GM18907 (cell line): ENCODE measurements around the gene ANKRD9.

ENCODE experiments used
- ATAC-seq: cut with Tn5 transposase; IDR thresholded peaks from one replicate; pipeline ENCODE4 v1.9.1; 2021; ENCODE audit warnings: mild to moderate bottlenecking, moderate library complexity; ENCODE audit not compliant: unreplicated experiment

The ANKRD9 gene

DNA sequence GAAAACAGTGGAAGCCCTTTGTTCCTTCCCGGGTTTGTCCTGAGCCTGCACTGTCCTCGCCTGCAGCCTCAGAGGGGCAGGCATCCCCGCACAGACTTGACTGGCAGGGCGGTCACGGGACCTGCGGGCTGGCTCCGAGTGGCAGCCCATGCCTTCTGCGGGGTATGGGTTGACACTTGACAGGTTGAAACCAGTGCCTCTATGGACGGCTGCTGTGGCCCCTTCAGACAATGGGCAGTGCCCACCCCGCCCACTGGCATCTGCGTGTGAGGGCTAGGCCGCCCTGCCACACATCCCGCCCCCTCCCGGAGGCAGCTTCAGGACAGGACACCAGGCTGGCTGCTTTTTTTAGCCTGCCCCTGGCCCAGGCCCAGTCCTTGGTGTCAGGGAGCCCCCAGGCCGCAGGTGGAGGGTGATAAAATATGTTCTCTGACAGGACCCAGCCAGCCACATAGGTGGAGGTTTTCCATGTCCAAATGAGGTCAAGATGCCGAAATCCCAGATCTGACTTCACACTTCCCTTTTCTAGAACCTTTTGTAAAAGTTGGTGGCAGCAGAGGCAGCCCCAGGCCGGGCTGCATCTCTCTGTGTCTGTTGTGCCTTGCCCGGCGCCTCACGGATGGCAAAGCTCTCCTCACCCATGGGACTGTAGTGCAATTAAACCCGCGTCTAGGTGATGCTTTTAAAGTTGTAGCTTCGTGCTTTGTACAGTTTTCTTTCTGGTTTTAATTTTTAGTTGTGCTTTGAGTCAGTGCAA is 10.0 kb downstream of the ANKRD9 start:
- no peak for ATAC-seq

DNA sequence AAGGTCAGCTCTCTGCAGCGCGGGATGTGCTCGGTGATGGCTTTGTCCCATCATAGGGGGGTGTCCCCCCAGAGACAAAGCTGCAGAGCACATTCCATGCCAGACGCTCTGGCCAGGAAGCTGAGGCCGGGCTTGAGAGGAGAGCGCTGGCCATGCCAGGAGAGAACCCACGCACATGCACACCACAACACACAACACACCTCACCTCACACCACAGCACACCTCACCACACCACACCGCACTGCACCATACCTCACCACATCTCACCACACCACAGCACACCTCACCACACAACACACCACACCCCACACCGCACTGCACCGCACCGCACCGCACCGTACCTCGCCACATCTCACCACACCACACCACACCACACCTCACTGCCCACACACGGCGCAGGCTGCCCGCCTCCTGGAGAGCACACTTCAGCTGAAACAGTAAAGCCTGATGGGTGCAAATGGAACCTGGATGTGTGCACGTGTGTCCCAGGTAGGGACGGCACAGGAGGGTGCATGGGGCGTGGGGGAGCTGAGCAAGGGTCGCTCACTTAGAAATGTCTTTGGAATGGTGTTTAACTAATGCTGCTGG is 10.8 kb downstream of the ANKRD9 start:
- ATAC-seq, result no peak

DNA sequence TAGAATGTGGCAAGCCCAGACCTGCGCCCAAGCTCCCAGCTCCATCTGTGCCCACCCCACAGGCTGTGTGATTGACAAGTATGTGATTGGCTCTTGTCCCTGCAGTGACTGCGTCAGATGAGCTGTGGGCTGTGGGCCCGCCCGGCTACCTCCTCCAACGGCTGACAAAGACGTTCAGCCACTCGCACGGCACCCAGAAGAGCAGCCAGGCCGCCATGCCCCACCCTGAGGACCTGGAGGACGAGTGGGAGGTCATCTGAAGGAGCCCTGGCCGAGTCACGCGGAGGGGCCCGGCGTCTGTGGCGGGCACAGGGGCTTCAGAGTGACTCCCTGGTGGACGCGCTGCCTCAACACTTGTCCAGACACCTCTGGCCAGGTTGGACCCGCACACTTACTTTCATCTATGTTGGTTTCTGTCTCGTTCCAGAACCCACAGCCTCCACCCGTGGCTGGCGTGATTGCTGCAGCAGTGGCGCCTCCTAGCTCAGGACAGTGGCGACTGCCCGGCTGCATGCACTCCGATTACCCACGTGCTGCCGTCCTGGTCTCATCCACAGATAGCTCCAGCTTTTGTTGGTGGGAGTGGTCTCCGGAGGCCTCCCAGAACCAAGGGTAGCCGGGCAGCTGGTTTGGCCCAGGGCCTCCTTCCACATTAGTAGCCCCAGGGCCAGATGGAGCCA is 11.4 kb downstream of the ANKRD9 start:
- no peak for ATAC-seq

DNA sequence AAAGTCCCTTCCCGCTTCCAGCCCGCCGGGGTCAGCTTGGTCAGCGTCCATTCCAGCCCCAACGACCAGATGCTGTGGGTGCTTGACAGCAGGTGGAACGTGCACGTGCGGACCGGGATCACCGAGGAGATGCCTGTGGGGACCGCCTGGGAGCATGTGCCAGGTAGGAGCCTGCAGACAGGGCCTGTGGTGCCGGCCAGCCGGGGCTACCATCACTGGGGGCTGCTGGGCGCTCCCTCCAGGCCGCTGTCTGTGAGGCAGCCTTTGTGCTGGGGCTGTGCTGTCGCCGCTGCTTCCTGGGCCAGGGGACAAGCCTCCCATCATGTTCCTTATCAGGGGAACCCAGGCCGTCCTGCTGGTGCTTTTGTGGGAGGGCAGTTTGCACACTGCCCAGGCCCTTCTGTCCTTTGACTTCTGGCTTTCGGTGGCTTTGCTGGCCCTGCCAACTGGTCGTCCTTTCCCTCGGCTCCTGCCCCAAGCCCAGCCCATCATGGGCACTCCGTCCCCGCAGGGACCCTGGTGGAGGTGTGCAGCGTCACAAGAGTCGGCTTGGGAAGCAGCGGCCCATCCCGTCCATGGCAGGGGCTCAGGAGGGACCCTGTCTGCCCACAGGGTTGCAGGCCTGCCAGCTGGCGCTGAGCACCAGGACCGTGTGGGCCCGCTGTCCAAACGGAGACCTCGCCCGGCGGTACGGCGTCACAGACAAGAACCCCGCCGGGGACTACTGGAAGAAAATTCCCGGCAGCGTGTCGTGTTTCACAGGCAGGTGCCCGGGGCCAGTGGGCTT is 12.4 kb downstream of the ANKRD9 start:
- ATAC-seq, result no peak

DNA sequence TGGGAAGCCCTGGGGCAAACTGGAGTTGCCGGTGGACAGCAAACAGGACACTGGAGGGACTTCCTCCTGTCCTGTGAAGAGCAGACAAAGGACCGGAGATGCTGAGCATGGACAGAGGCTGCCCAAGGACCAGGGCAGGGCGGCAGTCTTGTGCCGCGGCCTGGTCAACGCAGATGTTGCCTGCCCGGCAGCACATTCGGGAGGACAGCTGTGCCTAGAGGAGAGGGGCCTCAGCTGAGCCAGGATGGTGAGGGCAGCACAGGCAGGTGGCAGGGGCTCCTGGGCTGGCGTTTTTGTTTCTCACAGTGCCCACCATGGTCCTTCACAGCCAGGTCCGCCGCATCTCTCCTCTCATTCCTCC is 13.3 kb downstream of the ANKRD9 start:
- no peak for ATAC-seq

DNA sequence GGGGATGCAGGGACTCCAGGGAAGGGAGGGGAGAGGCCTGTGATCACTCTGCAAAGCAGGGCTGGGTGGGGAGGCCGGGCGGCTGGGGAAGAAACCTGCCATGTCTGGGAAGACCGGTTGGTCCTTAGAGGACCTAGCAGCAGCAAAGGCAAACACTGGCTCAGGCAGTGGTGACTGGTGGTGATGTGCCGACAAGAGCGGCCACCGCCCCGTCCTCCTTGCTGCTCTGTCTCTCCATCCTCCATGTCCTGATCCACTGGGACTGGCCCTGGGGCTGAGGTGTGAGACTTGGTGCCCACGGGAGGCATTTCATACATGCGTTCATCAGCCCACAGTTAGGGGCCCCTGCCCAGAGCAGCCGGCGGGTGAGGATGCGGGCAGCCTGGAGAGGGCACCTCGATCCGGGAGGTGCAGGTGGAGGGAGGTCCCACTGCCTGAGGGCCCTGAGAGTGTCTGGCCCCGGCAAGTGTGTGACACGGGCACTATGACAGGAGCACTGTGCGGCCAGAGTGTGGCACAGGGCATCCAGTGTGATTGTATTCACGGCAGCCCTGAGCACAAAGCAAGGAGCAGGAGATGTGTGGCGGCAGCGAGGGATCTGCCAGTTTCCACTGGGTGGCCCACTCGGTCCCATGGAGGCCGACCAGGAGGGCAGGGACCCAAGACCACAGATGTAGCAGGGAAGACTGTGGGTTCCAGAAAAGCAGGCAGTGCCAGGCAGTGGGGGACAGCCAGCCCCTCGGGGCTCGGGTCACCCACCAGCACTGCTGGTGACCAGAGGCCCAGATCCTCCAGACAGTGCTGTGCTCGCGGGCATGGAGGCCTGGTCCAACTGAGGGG is 13.9 kb downstream of the ANKRD9 start:
- ATAC-seq, result no peak

DNA sequence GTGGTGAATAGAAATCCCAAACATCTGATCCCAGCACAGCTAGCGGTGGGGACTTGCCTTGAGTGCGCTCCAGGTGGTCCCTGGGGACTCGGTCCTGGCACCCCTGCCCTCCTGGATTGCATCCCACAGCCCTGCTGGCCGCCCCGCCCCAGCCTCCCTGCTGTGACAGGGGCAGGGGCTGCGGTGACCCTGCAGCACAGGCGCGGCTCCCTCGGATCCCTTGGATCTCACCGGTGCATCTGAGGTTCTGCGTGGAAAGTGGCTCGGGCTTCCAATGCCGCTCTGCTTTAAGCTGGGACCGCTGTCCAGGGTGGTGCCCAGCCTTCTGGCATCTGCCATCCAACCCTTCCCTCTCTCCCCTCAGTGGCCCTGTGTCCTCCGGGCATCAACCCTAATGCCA is 16.0 kb downstream of the ANKRD9 start:
- ATAC-seq, result no peak

DNA sequence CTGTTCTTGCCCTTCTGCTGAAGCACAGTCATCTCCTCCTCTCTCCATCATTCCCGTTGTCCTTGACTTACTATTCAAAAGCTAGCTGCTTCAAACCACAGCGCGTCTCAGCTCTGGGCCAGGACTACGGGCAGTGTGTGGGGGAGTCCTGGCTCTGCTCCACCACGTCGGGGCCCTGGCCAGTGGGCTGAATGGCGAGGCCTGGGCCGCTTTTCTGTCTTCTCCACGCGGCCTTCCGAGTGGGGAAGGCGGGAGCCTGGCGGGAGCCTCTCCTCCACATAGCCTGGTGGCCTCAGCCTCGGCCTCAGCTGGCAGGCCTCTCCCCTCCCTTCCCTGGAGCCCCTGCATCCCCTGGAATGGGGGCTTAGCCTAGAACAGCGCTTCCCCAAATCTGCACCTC is 16.5 kb downstream of the ANKRD9 start:
- ATAC-seq, result no peak

DNA sequence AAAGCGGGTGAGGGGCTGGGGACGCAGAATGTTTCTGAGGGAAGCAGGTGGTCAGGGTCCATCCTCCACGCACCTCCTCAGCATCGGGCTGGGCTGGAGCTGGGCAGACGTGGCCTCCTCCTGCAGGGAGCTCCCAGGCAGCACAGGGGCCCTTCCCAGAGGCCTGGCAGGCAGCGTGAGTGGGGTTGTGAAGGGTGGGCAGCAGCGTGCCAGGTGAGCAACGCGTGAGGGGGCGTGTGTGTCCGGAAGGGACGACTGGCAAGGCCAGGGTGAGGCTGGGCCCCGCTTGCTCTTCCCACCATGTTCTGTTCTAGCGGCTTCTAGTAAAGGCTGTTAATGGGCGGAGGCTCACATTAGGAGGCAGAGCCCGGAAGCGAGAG is 17.1 kb downstream of the ANKRD9 start:
- ATAC-seq, result no peak

DNA sequence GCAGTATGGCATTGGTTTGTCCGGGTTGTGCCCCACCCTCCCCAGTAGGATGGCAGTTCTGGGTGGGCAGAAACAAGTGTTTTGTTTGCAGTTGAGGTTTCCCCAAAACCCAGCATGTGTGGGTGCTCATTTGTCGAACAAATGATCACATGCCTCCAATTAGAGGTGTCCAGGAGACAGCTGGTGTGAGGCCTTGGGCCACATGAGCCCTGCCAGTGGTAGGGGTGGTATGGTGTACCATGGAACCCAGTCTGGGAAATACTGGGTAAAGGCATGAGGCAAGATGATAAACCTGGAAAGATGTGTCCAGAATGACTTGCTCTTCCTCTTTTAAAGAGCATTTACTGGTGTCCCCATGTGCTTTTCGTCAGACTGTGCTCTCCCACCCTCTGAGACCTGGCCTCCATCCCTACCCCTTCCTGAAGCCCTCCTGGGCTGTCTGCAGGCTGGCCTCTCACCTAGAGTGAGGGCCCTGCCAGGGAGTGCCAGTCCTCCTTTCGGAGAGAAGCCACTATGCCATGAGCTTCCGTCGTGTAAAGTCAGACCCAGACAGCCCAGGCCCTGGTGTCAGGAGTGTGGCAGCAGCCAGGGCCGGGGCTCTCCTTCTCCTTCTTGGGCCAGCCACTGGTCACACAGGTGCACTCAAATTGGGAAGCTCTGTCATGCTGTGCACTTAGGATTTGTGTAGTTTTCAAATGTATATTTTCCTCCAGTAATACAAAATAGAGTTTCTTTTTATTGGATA is 17.6 kb downstream of the ANKRD9 start:
- no peak for ATAC-seq

DNA sequence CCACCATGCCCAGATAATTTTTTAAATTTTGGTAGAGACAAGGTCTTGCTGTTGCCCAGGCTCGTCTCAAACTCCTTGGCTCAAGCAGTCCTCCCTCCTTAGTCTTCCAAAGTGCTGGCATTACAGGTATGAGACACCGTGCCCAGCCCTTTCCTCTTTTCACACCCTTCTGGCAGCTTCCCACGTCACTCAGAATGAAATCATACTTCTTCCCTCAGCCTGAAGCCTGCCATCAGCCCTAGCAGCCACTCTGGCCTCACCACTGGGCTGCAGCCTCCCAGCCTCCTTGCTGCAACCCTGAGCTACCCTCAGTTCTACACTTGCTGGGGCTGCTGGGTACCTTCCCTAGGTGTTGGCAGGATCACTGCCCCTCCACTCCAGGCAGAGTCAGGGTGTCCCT is 18.2 kb downstream of the ANKRD9 start:
- ATAC-seq, result no peak

DNA sequence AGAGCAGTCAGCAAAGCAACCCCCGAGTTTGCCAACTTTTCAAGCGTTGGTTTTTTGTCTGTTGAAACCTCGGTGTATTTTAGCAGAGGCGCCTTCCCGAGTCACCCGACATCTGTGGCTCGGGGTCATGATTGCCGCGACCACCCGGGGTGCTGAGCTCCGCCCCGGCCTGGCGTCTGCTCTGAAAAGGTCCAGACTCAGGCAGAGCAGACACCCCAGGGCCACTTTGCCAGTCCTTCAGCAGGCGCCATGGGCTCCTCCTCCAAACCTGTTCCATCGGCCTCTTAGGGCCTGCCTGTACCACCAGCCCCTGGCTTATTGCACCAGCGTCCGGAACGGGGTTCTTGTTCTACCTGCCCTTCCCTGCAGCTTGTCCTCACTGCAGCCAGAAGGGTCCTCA is 19.1 kb downstream of the ANKRD9 start:
- no peak for ATAC-seq

DNA sequence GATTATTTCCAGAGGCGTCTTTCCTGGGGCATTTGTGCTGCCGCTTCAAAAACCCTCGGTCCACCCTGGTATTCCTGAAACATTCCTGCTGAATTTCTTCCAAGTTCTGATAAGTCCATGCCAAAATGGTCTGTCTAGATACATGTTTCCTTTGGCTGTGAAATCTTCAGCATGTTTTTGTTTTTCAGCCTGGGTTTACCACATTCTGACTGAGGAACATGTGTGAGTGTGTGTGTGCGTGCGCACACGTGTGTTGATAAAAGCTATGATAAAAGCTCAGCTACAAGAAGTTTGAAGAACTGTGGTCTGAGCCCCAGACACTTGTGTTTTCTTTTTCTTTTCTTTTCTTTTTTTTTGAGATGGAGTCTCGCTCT is 22.4 kb downstream of the ANKRD9 start:
- no peak for ATAC-seq

DNA sequence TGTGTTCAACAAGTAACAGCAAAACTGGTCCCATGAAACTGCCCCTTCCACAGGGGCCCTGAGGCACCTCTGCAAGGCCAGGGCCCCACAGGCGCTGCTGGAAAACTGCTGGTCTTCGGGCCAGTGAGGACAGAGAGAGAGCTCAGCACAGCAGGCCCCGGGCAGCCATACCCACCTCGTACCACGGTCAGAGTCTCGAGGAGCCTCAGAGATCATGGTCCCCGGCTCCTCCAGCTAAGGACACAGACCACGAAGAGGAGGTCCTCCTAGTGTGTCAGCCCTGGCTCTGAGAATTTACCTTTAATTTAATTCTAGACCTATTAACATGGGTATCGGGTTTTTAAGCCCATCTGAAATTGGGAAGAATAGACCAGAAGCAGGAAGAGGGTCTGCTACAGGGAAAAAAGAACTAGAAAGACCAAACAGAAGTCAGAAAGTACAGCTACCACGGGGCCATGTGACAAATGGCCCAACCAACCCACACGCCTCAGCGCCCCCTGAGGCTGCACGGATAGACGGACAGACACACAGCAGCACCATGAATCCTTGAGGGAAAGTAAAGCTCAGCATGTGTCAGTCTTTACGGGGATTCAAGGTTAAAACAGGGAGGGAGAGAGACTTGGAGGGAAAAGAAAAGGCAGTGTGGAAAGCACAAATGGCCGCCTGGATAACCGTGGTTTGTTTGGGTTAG is 22.9 kb downstream of the ANKRD9 start:
- ATAC-seq, result no peak

DNA sequence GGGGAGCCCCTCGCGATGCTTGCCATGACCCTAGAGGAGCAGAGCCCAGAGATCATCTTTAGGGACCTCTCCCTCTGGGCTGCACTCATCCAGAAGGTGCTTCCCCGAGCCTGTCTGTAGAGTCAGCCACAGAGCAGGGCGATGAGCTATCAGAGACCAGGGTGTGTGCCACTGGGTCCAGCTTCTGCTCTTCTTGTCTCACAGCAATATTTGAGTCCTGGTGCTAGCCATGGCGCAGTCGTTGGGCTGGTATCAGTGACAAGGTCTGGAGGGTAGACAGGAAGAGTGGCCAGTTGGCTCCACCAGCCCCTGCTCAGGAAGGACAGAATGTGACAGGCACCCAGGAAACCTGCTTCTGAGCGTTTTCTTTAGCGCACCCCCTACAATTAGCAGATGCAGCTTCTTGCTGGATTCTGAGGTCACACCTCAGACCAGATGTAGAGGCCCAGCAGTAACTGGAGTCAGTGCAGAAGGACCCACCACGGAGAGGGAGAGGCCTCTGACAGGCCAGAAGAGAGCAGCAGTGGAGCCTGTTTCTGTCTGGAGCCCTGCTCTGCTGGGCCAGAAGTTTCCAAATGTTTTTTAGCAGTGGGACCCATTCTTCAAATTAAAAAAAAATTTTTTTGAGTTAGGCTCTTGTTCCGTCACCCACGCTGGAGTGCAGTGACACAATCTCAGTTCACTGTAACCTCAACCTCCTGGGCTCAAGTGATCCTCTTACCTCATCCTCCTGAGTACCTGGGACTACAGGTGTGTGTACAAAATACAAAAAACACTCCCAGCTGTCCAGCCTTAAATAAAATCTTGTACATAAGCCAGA is 23.7 kb downstream of the ANKRD9 start:
- ATAC-seq, result no peak

DNA sequence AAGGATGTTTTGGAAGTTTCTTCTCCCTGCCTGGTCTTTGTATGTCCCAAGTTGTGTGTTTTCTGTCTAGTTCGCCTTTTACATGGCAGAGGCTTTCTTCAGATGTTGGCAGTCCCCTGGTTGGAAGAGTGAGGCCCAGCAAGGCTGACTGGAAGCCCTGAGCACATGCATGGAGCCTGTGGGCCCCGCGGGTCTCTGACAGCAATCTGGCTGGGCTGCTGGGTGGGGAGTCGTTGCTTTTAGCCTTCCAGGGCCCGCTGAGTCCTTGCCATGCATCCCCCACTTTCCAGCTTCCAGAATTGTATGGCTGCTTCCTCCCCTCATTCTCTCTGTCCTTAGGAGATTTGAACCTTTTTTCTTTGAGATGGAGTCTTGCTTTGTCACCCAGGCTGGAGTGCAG is 25.3 kb downstream of the ANKRD9 start:
- ATAC-seq, result no peak

DNA sequence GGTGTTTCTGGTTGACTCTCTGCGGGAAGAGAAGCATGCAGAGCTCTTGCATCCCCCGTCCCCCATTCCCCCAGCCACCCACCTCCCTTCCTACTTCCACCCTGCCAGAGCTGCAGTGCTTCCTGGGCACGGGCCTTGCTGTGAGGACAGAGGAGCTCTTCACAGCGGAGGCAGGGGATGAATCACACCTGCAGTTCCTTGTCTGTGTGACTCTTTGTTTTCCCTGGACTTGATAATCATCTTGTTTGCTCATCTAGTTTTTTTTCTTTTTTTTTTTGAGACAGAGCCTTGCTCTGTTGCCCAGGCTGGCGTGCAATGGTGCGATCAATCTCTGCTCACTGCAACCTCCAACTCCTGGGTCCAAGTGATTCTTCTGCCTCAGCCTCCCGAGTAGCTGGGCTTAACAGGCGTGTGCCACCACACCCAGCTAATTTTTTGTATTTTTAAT is 27.8 kb downstream of the ANKRD9 start:
- no peak for ATAC-seq

DNA sequence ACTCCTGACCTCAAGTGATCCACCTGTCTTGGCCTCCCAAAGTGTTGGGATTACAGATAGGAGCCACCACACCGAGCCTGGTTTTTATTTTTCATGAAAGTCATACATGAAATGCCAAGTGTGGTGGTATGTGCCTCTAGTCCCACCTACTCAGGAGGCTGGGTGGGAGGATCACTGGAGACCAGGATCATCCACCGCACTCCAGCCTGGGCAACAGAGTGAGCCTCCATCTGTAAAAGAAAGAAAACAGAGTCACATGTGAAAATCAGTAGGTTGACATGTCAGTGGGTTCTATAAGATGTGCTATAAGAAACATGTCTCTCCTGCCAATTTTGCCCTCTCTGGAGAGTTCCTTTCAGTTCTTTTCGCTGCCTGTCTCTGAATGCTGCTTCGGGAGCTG is 28.2 kb downstream of the ANKRD9 start:
- no peak for ATAC-seq

DNA sequence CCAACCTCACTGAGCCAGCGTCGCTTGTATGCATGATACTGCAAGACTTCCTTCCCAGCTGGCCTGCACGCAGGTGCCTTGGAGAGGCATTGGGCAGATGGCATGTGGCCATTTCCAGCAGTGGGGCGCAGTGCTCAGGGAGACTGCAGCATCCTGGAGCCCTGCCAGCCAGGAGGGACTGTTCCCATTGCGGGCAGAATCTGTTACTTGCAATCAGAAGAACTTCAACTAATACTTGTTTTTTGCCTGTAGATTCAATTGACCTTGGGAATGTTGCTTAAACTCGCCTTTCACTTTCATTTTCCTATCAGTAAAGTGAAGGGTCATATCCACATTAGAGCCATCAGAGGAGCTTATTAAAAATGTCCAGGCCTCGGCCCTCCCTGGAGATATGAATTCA is 29.8 kb downstream of the ANKRD9 start:
- ATAC-seq, result no peak
